Measurements from ENCODE around the gene FOXO1. TPM values are rescaled to one million over a fixed set of nuclear protein-coding genes. Genes with fewer than 3 reads are reported as not detected.

Gene FOXO1
- total and polyA plus RNA-seq, 2 of the 13 experiments (the other 11 are each of a cell fraction or from before 2014, with no cell fraction given): 8.1 to 13.1 TPM

- TF ChIP-seq ZNF138 (CRISPR knock-in tag; IDR thresholded peaks at IDR 0.05; ENCODE audit: low read depth) (no peak), ZFY (CRISPR knock-in tag; IDR thresholded peaks at IDR 0.05) (peak; percentile 87), IRX3 (CRISPR knock-in tag; IDR thresholded peaks at IDR 0.05; ENCODE audit: borderline replicate concordance, low read depth) (0 out of 2 replicates have a peak, but pooled peaks have one; percentile 54), ZNF136 (CRISPR knock-in tag; IDR thresholded peaks at IDR 0.05; ENCODE audit: low read depth) (no peak), KLF12 (CRISPR knock-in tag; IDR thresholded peaks at IDR 0.05; ENCODE audit: borderline replicate concordance) (peak; percentile 52; the same call in 1 of the 2 replicates), ZNF512B (CRISPR knock-in tag; IDR thresholded peaks at IDR 0.05; ENCODE audit: borderline replicate concordance) (no peak), ZNF333 (CRISPR knock-in tag; IDR thresholded peaks at IDR 0.05; ENCODE audit: borderline replicate concordance) (peak; percentile 63; the same call in 1 of the 2 replicates), ZNF687 (CRISPR knock-in tag; IDR thresholded peaks at IDR 0.05) (peak; percentile 61; the same call in 1 of the 2 replicates), HNRNPK (IDR thresholded peaks at IDR 0.05; ENCODE audit: low read depth, low read length, poor library complexity, severe bottlenecking) (peak; percentile 4), SRY (CRISPR knock-in tag; IDR thresholded peaks at IDR 0.05) (peak; percentile 49; the same call in 1 of the 2 replicates), ZBTB7B (CRISPR knock-in tag; IDR thresholded peaks at IDR 0.05) (peak; percentile 26; the same call in 1 of the 2 replicates), ZBTB26 (CRISPR knock-in tag; IDR thresholded peaks at IDR 0.05; ENCODE audit: borderline replicate concordance) (no peak), NR2C2 (CRISPR knock-in tag; IDR thresholded peaks at IDR 0.05; ENCODE audit: borderline replicate concordance) (peak; percentile 15; the same call in 1 of the 2 replicates), ZNF441 (CRISPR knock-in tag; IDR thresholded peaks at IDR 0.05; ENCODE audit: borderline replicate concordance) (0 out of 2 replicates have a peak, but pooled peaks have one; percentile 29), MTF2 (CRISPR knock-in tag; IDR thresholded peaks at IDR 0.05; ENCODE audit: borderline replicate concordance) (no peak), MAZ (IDR thresholded peaks at IDR 0.05; ENCODE audit: borderline replicate concordance, low read depth, low read length) (0 out of 2 replicates have a peak, but pooled peaks have one; percentile 18), MAZ (CRISPR knock-in tag; IDR thresholded peaks at IDR 0.05; ENCODE audit: low read depth) (peak; percentile 57; the same call in 1 of the 2 replicates), PAX8 (CRISPR knock-in tag; IDR thresholded peaks at IDR 0.05; ENCODE audit: borderline replicate concordance) (peak; percentile 38; the same call in 1 of the 2 replicates), HDAC1 (CRISPR knock-in tag; IDR thresholded peaks at IDR 0.05) (peak; percentile 57)
These were observed at the start of gene FOXO1 (continued) for GRCh38 chr13:40666045-40666932.
